Measurements from ENCODE around the gene DIPK2A. TPM values are rescaled to one million over a fixed set of nuclear protein-coding genes. Genes with fewer than 3 reads are reported as not detected.

DIPK2A gene
- total RNA-seq (2022; extraction: Qiagen RNA extraction; ENCODE audit: low read depth) = 6.6 to 7.8 TPM (median 7.1 TPM) in 5 replicates

GRCh38 chr3:143971359-143972154, at the start of gene DIPK2A:
Gene DIPK2A (plus strand): TSS chr3:143971823. CDS start chr3:143972333, 510 bp downstream.

Other genes with a start within 250 kb of the DIPK2A start
- 0.03 to 0.31 TPM (median 0.13 TPM) in 5 replicates for gene SLC9A9, start 123.4 kb upstream of the DIPK2A start, total RNA-seq (2022; extraction: Qiagen RNA extraction; ENCODE audit: low read depth)

All from A549 treated with CpdA at 1 μM for 4 hours (cell line).